Smooth muscle cell (in vitro differentiated cells): ENCODE measurements around the gene KLF12. TPM values are rescaled to one million over a fixed set of nuclear protein-coding genes. Genes with fewer than 3 reads are reported as not detected.
A peak's percentile ranks its signal among the peaks of the same experiment; 100 is the strongest.

Experiments used
- DNase-seq: peaks from one replicate; lab custom pipeline; 2025; ENCODE audit not compliant: unreplicated experiment; lab: John Stamatoyannopoulos, UW
- H2AFZ ChIP-seq: fragments of 200-600 bp; sonication (generic); 2 replicates; pipeline ENCODE4 v1.6.0; 2016; ENCODE audit warnings: antibody characterized with exemption, low read depth, mild to moderate bottlenecking
- H3F3A ChIP-seq: fragments of 200-600 bp; sonication (generic); 2 replicates; pipeline ENCODE4 v1.6.0; 2017; ENCODE audit warnings: antibody characterized with exemption, low read depth
- H3K27ac ChIP-seq: fragments of 200-600 bp; sonication (generic); 2 replicates; pipeline ENCODE4 v1.5.1; 2016; ENCODE audit warnings: low read depth, mild to moderate bottlenecking
- H3K27me3 ChIP-seq: fragments of 200-600 bp; sonication (generic); 2 replicates; pipeline ENCODE4 v1.6.1; 2016; ENCODE audit warnings: low read depth, mild to moderate bottlenecking
- H3K36me3 ChIP-seq: fragments of 200-600 bp; sonication (generic); 2 replicates; pipeline ENCODE4 v1.5.1; 2016; ENCODE audit warnings: low read depth
- H3K4me1 ChIP-seq: fragments of 200-600 bp; sonication (generic); 2 replicates; pipeline ENCODE4 v1.5.1; 2016; ENCODE audit warnings: low read depth
- H3K4me2 ChIP-seq: fragments of 200-600 bp; sonication (generic); 2 replicates; pipeline ENCODE4 v1.6.0; 2016; ENCODE audit warnings: mild to moderate bottlenecking
- H3K4me3 ChIP-seq: fragments of 200-600 bp; sonication (generic); 2 replicates; pipeline ENCODE4 v1.5.1; 2016; ENCODE audit warnings: mild to moderate bottlenecking
- H3K79me2 ChIP-seq: fragments of 200-600 bp; sonication (generic); 2 replicates; pipeline ENCODE4 v1.6.0; 2016; ENCODE audit warnings: low read depth, mild to moderate bottlenecking
- H3K9ac ChIP-seq: fragments of 200-600 bp; sonication (generic); 2 replicates; pipeline ENCODE4 v1.6.0; 2016; ENCODE audit warnings: low read depth
- H3K9me3 ChIP-seq: fragments of 200-600 bp; sonication (generic); replicated peaks from 2 replicates; pipeline ENCODE4 v1.5.1; 2016; ENCODE audit warnings: low read depth
- H4K20me1 ChIP-seq: fragments of 200-600 bp; sonication (generic); 2 replicates; pipeline ENCODE4 v1.6.0; 2016; ENCODE audit warnings: low read depth
- WGBS: methylation state at CpG from one replicate; pipeline ENCODE4 v1.1.7; 2016; ENCODE audit warnings: low lambda C conversion rate; 5-methylcytosine and 5-hydroxymethylcytosine counted together
- polyA plus RNA-seq: library from polyadenylated mRNA; unstranded; fragments of >200 nt; fragmentation: Nextera tagmentation; extraction: Ambion mirVana; gene quantifications from 2 replicates; pipeline ENCODE4 v1.2.1, GENCODE V29; 2016
- total RNA-seq: library from RNA; depleted of rRNA; stranded (reverse); fragments of >200 nt; gene quantifications from 2 replicates; pipeline ENCODE4 v1.2.3, GENCODE V29; 2014
- TF ChIP-seq, protein P1 (sequence below): fragments of 200-600 bp; sonication (generic); IDR thresholded peaks from 2 replicates; pipeline ENCODE4 v1.5.1; 2017; ENCODE audit warnings: borderline replicate concordance, mild to moderate bottlenecking, antibody characterized with exemption; ENCODE audit not compliant: insufficient read depth, poor library complexity, severe bottlenecking

Gene KLF12
- total and polyA plus RNA-seq, 2 experiments from 2014 or later: 1.3 to 14.6 TPM

DNA sequence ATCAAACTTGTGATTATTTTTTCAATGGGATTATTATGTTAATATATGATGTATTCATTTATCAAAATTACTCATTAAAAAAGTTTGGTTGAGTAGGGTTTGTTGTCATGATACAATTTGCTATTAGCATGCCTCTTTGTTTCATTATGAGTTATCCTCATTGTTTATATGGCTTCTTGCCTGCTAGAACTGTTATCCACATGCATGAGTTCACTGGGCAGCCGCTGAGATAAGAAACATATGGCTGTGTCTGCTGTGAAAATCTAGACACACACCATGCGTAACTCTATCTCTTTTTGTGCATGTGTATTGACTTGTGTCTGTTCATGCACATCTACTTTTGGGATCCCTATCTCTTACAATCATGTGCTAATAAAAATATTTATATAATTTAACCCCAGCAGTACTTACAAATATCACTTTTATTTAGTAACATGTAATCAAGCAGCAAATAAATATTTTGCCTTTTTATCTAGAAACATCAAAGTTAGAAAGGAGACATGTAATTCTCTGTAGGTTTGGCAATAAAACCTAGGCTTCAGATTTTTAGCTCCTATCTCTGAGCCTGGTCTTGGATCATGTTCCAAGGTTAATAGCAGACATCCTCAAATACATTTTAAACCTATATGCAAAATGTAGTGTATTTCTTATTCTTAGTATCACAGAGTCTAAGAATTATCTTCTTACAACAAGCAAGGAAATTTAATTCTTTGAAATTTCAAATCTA, 11.2 kb upstream of the KLF12 start:
- Histone ChIP-seq H3K27me3 (no peaks in the 10 kb centered on the region), H2AFZ (no peak overlapping the region), H3K9me3 (no peaks in the 10 kb centered on the region), H3K9ac (no peak overlapping the region), H3K4me3 (no peak overlapping the region), H3K4me2 (peak overlapping the region; percentile 74), H3K36me3 (no peaks in the 10 kb centered on the region), H3K79me2 (no peaks in the 10 kb centered on the region), H4K20me1 (no peaks in the 10 kb centered on the region), H3K27ac (peak overlapping the region; percentile 26), H3K4me1 (peaks cover 9% of the 10 kb centered on the region), H3F3A (peaks cover 2% of the 10 kb centered on the region)
- TF ChIP-seq, protein P1, sequence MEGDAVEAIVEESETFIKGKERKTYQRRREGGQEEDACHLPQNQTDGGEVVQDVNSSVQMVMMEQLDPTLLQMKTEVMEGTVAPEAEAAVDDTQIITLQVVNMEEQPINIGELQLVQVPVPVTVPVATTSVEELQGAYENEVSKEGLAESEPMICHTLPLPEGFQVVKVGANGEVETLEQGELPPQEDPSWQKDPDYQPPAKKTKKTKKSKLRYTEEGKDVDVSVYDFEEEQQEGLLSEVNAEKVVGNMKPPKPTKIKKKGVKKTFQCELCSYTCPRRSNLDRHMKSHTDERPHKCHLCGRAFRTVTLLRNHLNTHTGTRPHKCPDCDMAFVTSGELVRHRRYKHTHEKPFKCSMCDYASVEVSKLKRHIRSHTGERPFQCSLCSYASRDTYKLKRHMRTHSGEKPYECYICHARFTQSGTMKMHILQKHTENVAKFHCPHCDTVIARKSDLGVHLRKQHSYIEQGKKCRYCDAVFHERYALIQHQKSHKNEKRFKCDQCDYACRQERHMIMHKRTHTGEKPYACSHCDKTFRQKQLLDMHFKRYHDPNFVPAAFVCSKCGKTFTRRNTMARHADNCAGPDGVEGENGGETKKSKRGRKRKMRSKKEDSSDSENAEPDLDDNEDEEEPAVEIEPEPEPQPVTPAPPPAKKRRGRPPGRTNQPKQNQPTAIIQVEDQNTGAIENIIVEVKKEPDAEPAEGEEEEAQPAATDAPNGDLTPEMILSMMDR: no peak
- WGBS: 29% methylated on average over 2 of the region's 2 CpGs
- DNase-seq: no peak

DNA sequence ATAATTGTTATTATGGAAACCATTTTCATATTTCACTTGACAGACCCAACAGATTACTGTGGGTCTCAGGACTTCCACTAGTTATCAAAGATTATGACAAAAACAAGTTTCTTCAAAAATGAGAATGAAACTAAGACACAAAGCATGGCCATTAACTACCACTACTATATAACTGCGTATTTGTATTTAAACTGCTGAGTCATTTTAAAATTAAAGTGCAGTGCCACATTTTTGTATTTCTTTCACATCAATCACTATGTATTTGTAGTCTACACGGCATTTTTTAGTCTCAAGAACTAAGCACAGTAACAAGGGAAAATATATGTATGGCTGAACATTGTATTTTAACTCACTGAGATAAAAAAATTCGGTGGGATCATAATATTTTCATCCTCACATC, 10.1 kb upstream of the KLF12 start:
- H3K9me3 ChIP-seq: no peaks in the 10 kb centered on the region
- WGBS: 90% methylated on average over 3 of the region's 3 CpGs
- TF ChIP-seq, protein P1: no peak
- H3K27ac ChIP-seq: no peak overlapping the region
- no peaks in the 10 kb centered on the region for H3K27me3 ChIP-seq
- H3F3A ChIP-seq: peaks cover 2% of the 10 kb centered on the region
- H3K4me1 ChIP-seq: peaks cover 9% of the 10 kb centered on the region
- no peak overlapping the region for H3K4me3 ChIP-seq
- no peak overlapping the region for H2AFZ ChIP-seq
- no peak overlapping the region for H3K9ac ChIP-seq
- no peaks in the 10 kb centered on the region for H3K36me3 ChIP-seq
- H4K20me1 ChIP-seq: no peaks in the 10 kb centered on the region
- no peaks in the 10 kb centered on the region for H3K79me2 ChIP-seq
- DNase-seq: no peak
- no peak overlapping the region for H3K4me2 ChIP-seq

DNA sequence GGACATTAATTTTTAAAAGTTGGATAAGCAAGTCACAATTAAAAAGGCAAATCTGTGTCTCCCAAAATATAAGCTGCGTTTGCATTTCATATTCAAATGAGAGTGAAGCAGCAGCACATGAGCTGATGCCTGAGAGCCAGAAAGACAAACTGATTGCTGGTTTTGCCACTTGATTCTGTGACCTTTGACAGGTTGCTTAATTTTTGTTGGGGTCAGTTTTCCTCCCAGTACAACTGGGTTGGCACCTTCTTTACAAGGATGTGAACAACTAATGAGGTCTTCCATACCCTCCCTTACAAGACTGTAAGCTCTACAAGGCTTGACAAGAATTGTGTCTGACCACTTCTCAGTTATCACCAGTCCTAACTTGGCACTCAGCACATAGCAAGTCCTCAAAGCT, 8.1 kb upstream of the KLF12 start:
- Histone ChIP-seq H3K27me3 (no peaks in the 10 kb centered on the region), H3K4me2 (no peak overlapping the region), H3K79me2 (no peaks in the 10 kb centered on the region), H3F3A (peaks cover 2% of the 10 kb centered on the region), H3K4me1 (peaks cover 9% of the 10 kb centered on the region), H3K4me3 (no peak overlapping the region), H4K20me1 (no peaks in the 10 kb centered on the region), H3K9ac (no peak overlapping the region), H3K36me3 (no peaks in the 10 kb centered on the region), H2AFZ (no peak overlapping the region), H3K27ac (no peak overlapping the region), H3K9me3 (no peaks in the 10 kb centered on the region)
- DNase-seq: no peak
- TF ChIP-seq, protein P1: no peak
- 91% methylated on average over 1 of the region's 1 CpG for WGBS

DNA sequence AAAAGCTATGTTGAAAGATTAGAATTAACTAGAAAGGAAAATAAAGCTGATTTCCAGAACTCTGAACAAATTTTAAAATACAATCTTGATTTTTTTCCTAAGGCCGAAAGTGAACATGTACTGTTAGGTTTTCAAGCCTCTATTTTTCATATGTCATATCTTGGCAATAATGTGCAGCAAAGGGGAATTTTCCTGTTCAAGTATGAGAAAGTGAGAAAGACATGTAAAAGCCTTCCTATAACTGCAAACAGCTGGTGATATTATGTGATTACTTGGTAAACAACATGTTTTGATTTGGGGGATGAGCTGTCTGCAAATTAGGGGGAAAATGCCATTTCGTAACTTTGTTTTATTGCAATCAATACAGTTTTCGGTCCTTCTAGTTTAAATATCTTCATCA, 4.0 kb upstream of the KLF12 start:
- H3K4me1 ChIP-seq: peaks cover 7% of the 10 kb centered on the region
- H4K20me1 ChIP-seq: no peaks in the 10 kb centered on the region
- TF ChIP-seq, protein P1: no peak
- H3K27ac ChIP-seq: no peak overlapping the region
- DNase-seq: no peak
- no peaks in the 10 kb centered on the region for H3K79me2 ChIP-seq
- WGBS: 92% methylated on average over 3 of the region's 3 CpGs
- no peak overlapping the region for H3K4me3 ChIP-seq
- no peak overlapping the region for H2AFZ ChIP-seq
- H3F3A ChIP-seq: peaks cover 9% of the 10 kb centered on the region
- no peak overlapping the region for H3K4me2 ChIP-seq
- H3K9ac ChIP-seq: no peak overlapping the region
- no peaks in the 10 kb centered on the region for H3K27me3 ChIP-seq
- H3K9me3 ChIP-seq: no peaks in the 10 kb centered on the region
- no peaks in the 10 kb centered on the region for H3K36me3 ChIP-seq
